ENCODE measurements around the gene CAV2. TPM values are rescaled to one million over a fixed set of nuclear protein-coding genes. Genes with fewer than 3 reads are reported as not detected.

Gene CAV2
- polyA plus RNA-seq, 6 donors from 2014 or later = not detected

DNA sequence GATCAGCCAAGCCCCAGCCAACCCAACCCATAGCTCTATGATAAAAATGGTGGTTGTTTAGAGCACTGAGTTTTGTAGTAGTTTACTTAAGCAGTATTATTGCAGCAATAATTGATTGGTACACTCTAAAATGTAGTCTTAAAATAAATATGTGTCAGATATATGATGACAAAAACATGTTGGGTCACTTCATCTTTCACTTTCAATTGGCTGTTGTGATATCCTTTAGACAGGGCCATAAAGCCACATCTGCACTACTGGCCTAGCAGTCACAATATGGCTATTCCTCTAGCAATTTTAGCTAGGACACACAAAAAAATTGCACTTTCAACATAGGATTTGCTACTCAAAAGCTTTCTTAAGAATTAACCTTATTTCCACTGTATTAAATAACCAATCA is 19.4 kb downstream of the CAV2 start:
- H3K27me3 Mint-ChIP-seq = peaks cover 26 to 47% (median 39%) of the 10 kb centered on the region in 3 donors
- DNase-seq (no peak), ATAC-seq (ENCODE audit: low read depth in 2 of 2) (no peak)
- H3K9me3 Mint-ChIP-seq = no peaks in the 10 kb centered on the region
- no peak overlapping the region for H3K4me3 Mint-ChIP-seq
- H3K36me3 Mint-ChIP-seq = no peaks in the 10 kb centered on the region
- peaks cover 0 to 5% (median 0%) of the 10 kb centered on the region in 3 donors for H3K4me1 Mint-ChIP-seq
- H3K27ac Mint-ChIP-seq = no peak overlapping the region

DNA sequence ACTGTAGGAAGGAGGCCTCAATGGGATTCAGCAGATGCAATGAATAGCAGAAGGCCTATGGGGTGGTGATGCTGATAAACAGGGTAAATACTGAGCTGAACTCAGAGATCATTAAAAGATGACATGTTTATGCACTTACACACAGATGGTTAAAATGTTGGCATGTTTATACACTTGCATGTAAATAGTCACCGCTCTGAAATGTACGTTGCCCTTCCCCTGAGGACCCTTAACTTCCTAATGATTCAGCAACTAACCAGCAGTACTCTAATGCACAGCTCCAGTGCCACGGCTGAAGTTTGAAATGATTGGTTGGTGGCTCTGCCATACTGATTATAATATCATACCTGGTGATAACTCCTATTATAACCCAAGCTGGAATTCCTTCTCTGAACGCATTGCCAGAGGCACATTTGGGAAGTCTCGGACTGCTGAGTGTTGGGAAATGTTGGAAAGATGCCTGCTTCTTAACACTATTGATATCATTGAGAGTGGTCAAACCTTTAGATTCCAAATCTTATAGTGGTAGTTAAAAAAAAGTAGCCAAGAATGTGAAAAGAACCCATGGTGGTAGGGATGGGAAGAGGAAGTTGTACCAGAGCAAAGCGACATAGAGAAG is 21.6 kb downstream of the CAV2 start:
- no peaks in the 10 kb centered on the region for H3K36me3 Mint-ChIP-seq
- H3K27ac Mint-ChIP-seq = no peak overlapping the region
- H3K4me3 Mint-ChIP-seq = no peak overlapping the region
- ATAC-seq (ENCODE audit: low read depth in 2 of 2) = no peak
- peaks cover 7 to 20% (median 15%) of the 10 kb centered on the region in 3 donors for H3K4me1 Mint-ChIP-seq
- no peaks in the 10 kb centered on the region for H3K9me3 Mint-ChIP-seq
- DNase-seq = no peak
- peaks cover 27 to 47% (median 42%) of the 10 kb centered on the region in 3 donors for H3K27me3 Mint-ChIP-seq

- H3K27me3 Mint-ChIP-seq = peaks cover 33 to 50% (median 47%) of the 10 kb centered on the region in 3 donors
Measured at GRCh38 chr7:116522247-116522646, 22.7 kb downstream of the CAV2 start.

DNA sequence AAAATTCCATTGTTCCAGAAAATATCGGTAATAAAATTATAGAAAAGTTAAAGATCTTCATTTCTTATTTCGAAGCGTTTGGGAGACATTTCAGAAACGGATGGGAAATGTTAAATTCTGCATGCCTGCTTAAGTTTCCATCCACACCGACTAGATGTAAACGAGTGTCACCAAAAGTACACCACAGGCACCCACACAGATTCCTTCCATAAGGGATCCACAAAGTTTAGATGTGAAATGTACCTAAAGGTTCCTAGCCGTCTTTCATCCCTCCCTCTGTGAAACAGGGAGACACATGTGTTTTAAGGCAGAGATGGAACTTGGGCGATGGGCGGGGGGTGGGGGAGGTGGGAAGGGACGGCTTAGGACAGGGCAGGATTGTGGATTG is 24.7 kb downstream of the CAV2 start:
- Mint-ChIP-seq H3K36me3 (no peaks in the 10 kb centered on the region), H3K4me3 (peak overlapping the region in 7 of 8 donors; percentile 13 to 97 (median 77)), H3K9me3 (no peaks in the 10 kb centered on the region), H3K4me1 (peaks cover 13 to 29% (median 23%) of the 10 kb centered on the region in 3 donors), H3K27me3 (peaks cover 35 to 50% (median 47%) of the 10 kb centered on the region in 3 donors), H3K27ac (no peak overlapping the region)
- no peak for ATAC-seq (ENCODE audit: low read depth in 2 of 2)
- DNase-seq = no peak

More at GRCh38 chr7:116522247-116522646, 22.7 kb downstream of the CAV2 start:
- H3K4me1 Mint-ChIP-seq = peaks cover 13 to 29% (median 23%) of the 10 kb centered on the region in 3 donors
- H3K27ac Mint-ChIP-seq = no peak overlapping the region
- H3K9me3 Mint-ChIP-seq = no peaks in the 10 kb centered on the region
- no peaks in the 10 kb centered on the region for H3K36me3 Mint-ChIP-seq
- DNase-seq (no peak), ATAC-seq (ENCODE audit: low read depth in 2 of 2) (no peak)
- H3K4me3 Mint-ChIP-seq = peak overlapping the region in 1 of 8 donors; percentile 77

DNA sequence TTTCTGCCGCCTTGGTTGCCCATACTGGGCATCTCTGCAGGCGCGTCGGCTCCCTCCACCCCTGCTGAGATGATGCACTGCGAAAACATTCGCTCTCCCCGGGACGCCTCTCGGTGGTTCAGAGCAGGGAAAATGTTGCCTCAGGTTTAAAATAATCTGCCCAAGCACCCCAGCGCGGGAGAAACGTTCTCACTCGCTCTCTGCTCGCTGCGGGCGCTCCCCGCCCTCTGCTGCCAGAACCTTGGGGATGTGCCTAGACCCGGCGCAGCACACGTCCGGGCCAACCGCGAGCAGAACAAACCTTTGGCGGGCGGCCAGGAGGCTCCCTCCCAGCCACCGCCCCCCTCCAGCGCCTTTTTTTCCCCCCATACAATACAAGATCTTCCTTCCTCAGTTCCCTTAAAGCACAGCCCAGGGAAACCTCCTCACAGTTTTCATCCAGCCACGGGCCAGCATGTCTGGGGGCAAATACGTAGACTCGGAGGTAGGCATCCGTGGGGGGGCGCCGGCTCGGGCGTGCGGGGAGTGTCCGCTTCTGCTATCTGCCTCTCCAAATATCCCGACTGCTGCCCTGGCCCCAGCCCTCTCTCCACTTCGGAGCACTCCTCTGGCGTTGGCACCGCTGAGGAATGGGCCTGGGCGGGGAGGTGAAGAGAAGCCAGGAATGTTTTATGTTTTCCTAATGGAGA is 25.2 kb downstream of the CAV2 start, which contains the start of gene CAV1:
TSS of gene CAV1 (plus strand) at position 428 of the 689 bp plus-strand sequence. CDS start at position 455, 27 bp downstream.
- ATAC-seq (ENCODE audit: low read depth in 2 of 2) = peak; percentile 47
- peak within 1 kb of the TSS in 4 of 6 donors; percentile 8 to 75 (median 68) for H3K27ac Mint-ChIP-seq
- DNase-seq = peak; percentile 50
- peaks cover 34 to 47% (median 42%) of the 10 kb centered on the region in 3 donors for H3K27me3 Mint-ChIP-seq
- H3K36me3 Mint-ChIP-seq = no peaks in the 10 kb centered on the region
- H3K4me1 Mint-ChIP-seq = peaks cover 13 to 29% (median 23%) of the 10 kb centered on the region in 3 donors
- H3K9me3 Mint-ChIP-seq = no peaks in the 10 kb centered on the region
- H3K4me3 Mint-ChIP-seq = peak within 1 kb of the TSS; percentile 77 to 97 (median 94)

DNA sequence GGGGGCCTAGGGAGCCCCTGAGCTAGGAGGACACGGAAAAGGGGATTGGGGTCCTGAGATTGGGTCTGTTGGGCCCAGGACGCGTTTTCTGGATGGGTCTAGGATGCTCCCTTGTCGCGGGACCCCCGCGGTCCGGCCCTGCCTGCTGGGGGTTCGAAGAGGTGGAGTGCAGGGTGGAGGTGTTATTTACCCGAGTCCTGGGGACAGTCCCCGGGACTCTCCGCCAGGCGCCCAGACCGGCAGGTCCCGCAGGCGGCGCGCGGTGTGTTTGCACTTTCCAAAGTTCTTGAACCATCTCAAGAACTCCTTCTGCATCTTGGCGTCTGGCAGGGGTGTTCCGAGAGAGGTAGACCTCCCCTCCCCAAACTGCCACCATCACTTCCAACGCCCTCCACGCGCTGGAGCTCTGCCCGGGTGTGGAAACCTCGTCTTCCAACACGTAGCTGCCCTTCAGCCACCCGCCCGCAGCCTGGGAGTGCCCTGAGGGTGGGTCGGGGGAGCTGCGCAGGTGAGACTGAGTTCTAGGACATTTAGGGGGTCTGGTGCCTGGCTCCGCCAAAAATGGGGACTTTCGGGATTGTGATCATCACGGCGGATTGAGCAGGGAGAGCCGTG is 25.9 kb downstream of the CAV2 start:
- Mint-ChIP-seq H3K9me3 (no peaks in the 10 kb centered on the region), H3K27ac (peak overlapping the region in 3 of 6 donors; percentile 64 to 75 (median 71)), H3K4me3 (peak overlapping the region; percentile 77 to 97 (median 94)), H3K27me3 (peaks cover 31 to 42% (median 37%) of the 10 kb centered on the region in 3 donors), H3K4me1 (peaks cover 16 to 33% (median 26%) of the 10 kb centered on the region in 3 donors), H3K36me3 (no peaks in the 10 kb centered on the region)
- peak; percentile 61 to 68 for ATAC-seq (ENCODE audit: low read depth in 2 of 2)
- peak; percentile 40 for DNase-seq

DNA sequence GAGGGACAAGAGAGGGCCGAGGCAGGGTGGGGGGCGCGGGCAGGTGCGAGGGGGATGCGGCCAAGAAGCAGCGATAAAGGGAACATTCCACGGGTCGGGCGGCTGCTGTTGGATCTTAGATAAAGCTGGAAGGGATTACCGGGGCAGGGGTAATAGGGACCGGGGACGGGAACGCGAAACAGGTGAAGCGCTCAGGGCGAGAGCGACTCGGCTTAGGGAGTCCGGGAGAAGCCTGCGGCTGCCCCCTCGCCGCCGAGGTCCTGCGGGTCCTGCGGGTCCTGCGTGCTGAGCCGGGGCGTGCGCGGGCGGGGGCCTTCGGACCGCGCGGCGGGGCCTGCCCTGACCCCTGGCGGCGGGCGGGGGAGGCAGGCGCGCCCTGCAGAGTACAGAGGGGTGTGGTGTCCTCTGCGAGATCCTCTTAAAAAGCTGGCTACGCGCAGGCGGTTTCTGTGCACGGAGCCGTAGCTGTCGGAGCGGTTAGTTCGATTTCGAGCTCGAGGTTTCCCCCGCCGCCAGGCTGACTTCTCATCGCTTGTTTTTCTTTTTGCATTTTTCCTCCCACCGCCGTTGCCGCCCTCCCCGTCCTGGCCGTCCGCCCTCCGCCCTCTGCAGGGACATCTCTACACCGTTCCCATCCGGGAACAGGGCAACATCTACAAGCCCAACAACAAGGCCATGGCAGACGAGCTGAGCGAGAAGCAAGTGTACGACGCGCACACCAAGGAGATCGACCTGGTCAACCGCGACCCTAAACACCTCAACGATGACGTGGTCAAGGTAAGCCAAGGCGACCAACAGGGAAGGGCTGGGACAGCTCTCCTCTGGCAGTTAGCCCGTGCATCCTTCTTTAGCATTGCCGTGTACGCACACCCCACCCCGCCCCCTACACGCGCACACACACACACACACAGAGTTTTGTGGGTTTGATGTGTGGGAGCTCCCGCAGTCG is 26.6 kb downstream of the CAV2 start:
- H3K27ac Mint-ChIP-seq = peak overlapping the region in 3 of 6 donors; percentile 64 to 75 (median 71)
- peaks cover 31 to 41% (median 35%) of the 10 kb centered on the region in 3 donors for H3K27me3 Mint-ChIP-seq
- no peaks in the 10 kb centered on the region for H3K36me3 Mint-ChIP-seq
- H3K4me3 Mint-ChIP-seq = peak overlapping the region; percentile 77 to 97 (median 94)
- H3K9me3 Mint-ChIP-seq = no peaks in the 10 kb centered on the region
- ATAC-seq (ENCODE audit: low read depth in 2 of 2) = peak; percentile 82 to 85
- peaks cover 18 to 35% (median 29%) of the 10 kb centered on the region in 3 donors for H3K4me1 Mint-ChIP-seq
- peak; percentile 68 for DNase-seq

GRCh38 chr7:116526897-116527296 is 27.4 kb downstream of the CAV2 start:
- Mint-ChIP-seq H3K4me3 (peak overlapping the region; percentile 77 to 97 (median 89)), H3K27ac (peak overlapping the region in 1 of 6 donors; percentile 39), H3K9me3 (no peaks in the 10 kb centered on the region), H3K36me3 (no peaks in the 10 kb centered on the region), H3K27me3 (peaks cover 26 to 36% (median 32%) of the 10 kb centered on the region in 3 donors), H3K4me1 (peaks cover 18 to 35% (median 29%) of the 10 kb centered on the region in 3 donors)
- DNase-seq (no peak), ATAC-seq (ENCODE audit: low read depth in 2 of 2) (no peak)

- H3K4me1 Mint-ChIP-seq = peaks cover 18 to 35% (median 29%) of the 10 kb centered on the region in 3 donors
- H3K4me3 Mint-ChIP-seq = peak overlapping the region in 1 of 8 donors; percentile 77
- DNase-seq (no peak), ATAC-seq (ENCODE audit: low read depth in 2 of 2) (no peak)
- no peaks in the 10 kb centered on the region for H3K9me3 Mint-ChIP-seq
- H3K27ac Mint-ChIP-seq = no peak overlapping the region
- no peaks in the 10 kb centered on the region for H3K36me3 Mint-ChIP-seq
- peaks cover 23 to 36% (median 31%) of the 10 kb centered on the region in 3 donors for H3K27me3 Mint-ChIP-seq
Measured at GRCh38 chr7:116527521-116527920, 28.0 kb downstream of the CAV2 start.

DNA sequence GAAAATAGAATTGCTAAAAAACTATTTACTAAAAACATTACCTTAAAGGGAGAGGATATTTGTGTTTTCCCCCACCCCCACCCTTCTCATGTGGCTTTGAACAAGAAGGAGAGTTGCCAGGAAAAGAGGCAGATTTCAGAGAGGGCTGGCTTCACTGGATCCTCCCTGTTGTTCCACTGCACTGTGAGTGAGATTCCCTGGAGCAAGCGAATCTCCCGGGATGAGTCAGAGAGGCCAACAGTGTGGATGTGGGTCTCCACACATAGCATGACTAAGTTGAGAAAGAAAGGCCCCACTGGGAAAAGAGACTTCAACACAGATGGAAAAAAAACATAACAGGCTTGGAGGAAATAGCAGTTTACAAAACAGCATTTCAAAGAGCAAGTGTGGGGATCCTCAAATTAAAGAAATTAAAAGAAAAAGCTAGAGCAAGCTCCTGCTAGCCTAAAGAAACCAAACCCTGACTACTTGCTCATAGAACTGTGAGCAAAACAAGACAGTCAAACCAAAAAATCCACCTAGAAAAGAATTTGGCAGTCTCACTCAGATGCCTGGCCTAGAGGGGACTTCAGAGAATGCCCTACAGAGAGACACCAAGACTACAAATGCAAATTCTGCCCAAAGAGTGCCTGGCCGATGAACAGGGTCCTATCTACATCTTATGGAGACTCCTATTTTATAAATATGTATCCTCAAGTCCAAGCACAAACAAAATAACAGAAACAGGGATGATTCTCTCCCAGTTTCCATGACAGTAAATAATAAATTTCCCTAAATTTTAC is 28.7 kb downstream of the CAV2 start:
- Mint-ChIP-seq H3K27me3 (peaks cover 18 to 29% (median 25%) of the 10 kb centered on the region in 3 donors), H3K27ac (no peak overlapping the region), H3K36me3 (no peaks in the 10 kb centered on the region), H3K4me3 (peak overlapping the region in 1 of 8 donors; percentile 3), H3K9me3 (no peaks in the 10 kb centered on the region), H3K4me1 (peaks cover 18 to 35% (median 29%) of the 10 kb centered on the region in 3 donors)
- DNase-seq (no peak), ATAC-seq (ENCODE audit: low read depth in 2 of 2) (no peak)

DNA sequence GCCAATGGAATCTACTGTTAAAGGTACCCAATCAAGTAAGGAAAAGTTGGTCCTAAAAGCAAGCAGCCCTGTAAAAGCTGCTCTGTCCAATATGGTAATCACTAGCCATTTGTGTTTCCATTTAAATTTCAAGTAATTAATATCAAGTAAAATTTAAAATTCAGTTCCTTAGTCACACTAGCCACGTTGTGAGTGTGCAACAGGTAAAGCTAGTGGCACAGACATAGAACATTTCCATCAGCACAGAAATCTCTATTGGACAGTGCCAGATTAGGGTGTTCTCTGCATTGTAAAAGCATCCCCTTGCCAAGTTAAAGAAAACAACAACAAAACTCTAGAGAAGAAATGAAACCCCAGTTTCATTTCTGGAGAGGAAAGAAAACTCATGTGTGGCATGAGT is 29.7 kb downstream of the CAV2 start:
- peaks cover 12 to 23% (median 15%) of the 10 kb centered on the region in 3 donors for H3K27me3 Mint-ChIP-seq
- ATAC-seq (ENCODE audit: low read depth in 2 of 2) (no peak), DNase-seq (no peak)
- no peak overlapping the region for H3K4me3 Mint-ChIP-seq
- no peaks in the 10 kb centered on the region for H3K36me3 Mint-ChIP-seq
- peaks cover 18 to 29% (median 29%) of the 10 kb centered on the region in 3 donors for H3K4me1 Mint-ChIP-seq
- H3K27ac Mint-ChIP-seq = no peak overlapping the region
- no peaks in the 10 kb centered on the region for H3K9me3 Mint-ChIP-seq
